IMR-90 (cell line): ENCODE data around the gene RAB39A. TPM values are rescaled to one million over a fixed set of nuclear protein-coding genes. Genes with fewer than 3 reads are reported as not detected.
"Not testable (repeated sequence)": the region's sequence is repeated elsewhere in the genome, so short reads cannot be mapped to it uniquely, and the experiment has no call there.

Source experiments
- ATAC-seq: fragments of 200-7000 bp; cut with Tn5 transposase; 2 replicates; pipeline ENCODE4 v1.9.1; 2020; ENCODE audit warnings: low read depth, mild to moderate bottlenecking, moderate library complexity
- BruUV-seq: library from RNA; stranded (reverse); fragments of 400-500 nt; replicated peaks from 2 replicates; lab custom pipeline; 2021; lab: Mats Ljungman, UMichigan
- CTCF ChIA-PET: fragments of 300-600 bp; formaldehyde crosslinking; extraction: SDS; loops from one replicate; lab custom pipeline; 2021; ENCODE audit warnings: antibody characterized with exemption; lab: Yijun Ruan, JAX
- POLR2A ChIA-PET: fragments of 300-600 bp; sonication (Branson Sonifier 250); formaldehyde crosslinking; loops from one replicate; lab custom pipeline; 2022; ENCODE audit warnings: antibody characterized with exemption; ENCODE audit not compliant: unreplicated experiment; lab: Charles Lee
- DNase-seq: peaks from one replicate; pipeline ENCODE4 v3.0.0; 2013
- H2AFZ ChIP-seq: replicated peaks from 2 replicates; pipeline ENCODE3; 2013; ENCODE audit warnings: low read length, mild to moderate bottlenecking; ENCODE audit not compliant: poor library complexity
- H2AK5ac ChIP-seq: 2 replicates; pipeline ENCODE4 v1.6.1; 2013; ENCODE audit warnings: low read depth, low read length, inconsistent platforms
- H2AK9ac ChIP-seq: replicated peaks from 2 replicates; pipeline ENCODE3; 2013; ENCODE audit warnings: mild to moderate bottlenecking, low read depth, low read length, moderate library complexity; ENCODE audit not compliant: poor library complexity
- H2BK120ac ChIP-seq: 2 replicates; pipeline ENCODE4 v1.6.1; 2013; ENCODE audit warnings: low read depth, low read length, inconsistent platforms
- H2BK15ac ChIP-seq: 3 replicates; pipeline ENCODE4 v1.6.1; 2013; ENCODE audit warnings: low read depth, low read length, inconsistent platforms
- H2BK20ac ChIP-seq: 2 replicates; pipeline ENCODE4 v1.6.1; 2013; ENCODE audit warnings: low read depth, mild to moderate bottlenecking, inconsistent platforms, low read length, moderate library complexity
- H2BK5ac ChIP-seq: 2 replicates; pipeline ENCODE4 v1.6.1; 2013; ENCODE audit warnings: mild to moderate bottlenecking, low read depth, low read length, inconsistent platforms; ENCODE audit not compliant: poor library complexity, severe bottlenecking
- H3K14ac ChIP-seq: replicated peaks from 2 replicates; pipeline ENCODE4 v1.6.1; 2013; ENCODE audit warnings: low read depth, low read length, inconsistent platforms
- H3K18ac ChIP-seq: 2 replicates; pipeline ENCODE4 v1.6.1; 2013; ENCODE audit warnings: low read depth, low read length, control low read depth
- H3K23ac ChIP-seq: 2 replicates; pipeline ENCODE4 v1.6.1; 2013; ENCODE audit warnings: low read depth, low read length, inconsistent platforms
- H3K27ac ChIP-seq: 2 replicates; pipeline ENCODE4 v1.5.1; 2013; ENCODE audit warnings: mild to moderate bottlenecking, control low read depth, low read length; ENCODE audit not compliant: insufficient read depth
- H3K27me3 ChIP-seq: 2 replicates; pipeline ENCODE4 v1.6.1; 2013; ENCODE audit warnings: low read length; ENCODE audit not compliant: control insufficient read depth, insufficient read depth
- H3K36me3 ChIP-seq: 2 replicates; pipeline ENCODE4 v1.6.1; 2013; ENCODE audit warnings: low read length, mixed read lengths; ENCODE audit not compliant: control insufficient read depth, insufficient read depth
- H3K4ac ChIP-seq: 2 replicates; pipeline ENCODE4 v1.6.1; 2013; ENCODE audit warnings: low read depth, low read length, inconsistent platforms
- H3K4me1 ChIP-seq: 2 replicates; pipeline ENCODE4 v1.6.1; 2013; ENCODE audit warnings: low read length, mixed read lengths; ENCODE audit not compliant: control insufficient read depth, insufficient read depth
- H3K4me2 ChIP-seq: 2 replicates; pipeline ENCODE4 v1.6.1; 2013; ENCODE audit warnings: low read depth, mild to moderate bottlenecking, control low read depth, low read length, moderate library complexity
- H3K4me3 ChIP-seq: 2 replicates; pipeline ENCODE4 v1.5.1; 2013; ENCODE audit warnings: low read depth, mild to moderate bottlenecking, control low read depth, low read length, moderate library complexity; ENCODE audit not compliant: insufficient read depth
- H3K56ac ChIP-seq: 2 replicates; pipeline ENCODE4 v1.6.1; 2013; ENCODE audit warnings: low read length, inconsistent platforms; ENCODE audit not compliant: insufficient read depth; ENCODE audit errors: extremely low read depth
- H3K79me1 ChIP-seq, 2 experiments: 2 replicates each; pipeline ENCODE4 v1.6.1; 2013; ENCODE audit warnings: low read length in 2 of 2, inconsistent platforms in 1 of 2, low read depth in 1 of 2
- H3K9ac ChIP-seq: 2 replicates; pipeline ENCODE4 v1.6.1; 2013; ENCODE audit warnings: low read depth, low read length, control low read depth
- H3K9me1 ChIP-seq: 2 replicates; pipeline ENCODE4 v1.6.1; 2013; ENCODE audit warnings: low read length, inconsistent platforms; ENCODE audit not compliant: insufficient read depth
- H3K9me3 ChIP-seq: 2 replicates; pipeline ENCODE4 v1.6.1; 2013; ENCODE audit warnings: low read length; ENCODE audit not compliant: control insufficient read depth, insufficient read depth
- H4K20me1 ChIP-seq: 2 replicates; pipeline ENCODE4 v1.6.1; 2013; ENCODE audit warnings: low read length, inconsistent platforms; ENCODE audit not compliant: insufficient read depth
- H4K5ac ChIP-seq: 2 replicates; pipeline ENCODE4 v1.6.1; 2013; ENCODE audit warnings: mild to moderate bottlenecking, low read depth, low read length, control low read depth
- H4K8ac ChIP-seq, 2 experiments: 2 replicates each; pipeline ENCODE4 v1.6.1; 2013; ENCODE audit warnings: low read depth in 2 of 2, low read length in 2 of 2, control low read depth in 1 of 2, inconsistent platforms in 1 of 2
- H4K91ac ChIP-seq: 2 replicates; pipeline ENCODE4 v1.6.1; 2013; ENCODE audit warnings: low read depth, low read length, inconsistent platforms; ENCODE audit not compliant: insufficient read depth
- MAFK ChIP-seq: IDR thresholded peaks from 2 replicates; pipeline ENCODE4 v1.6.1; 2012; ENCODE audit warnings: low read depth, low read length, improper control_type of control experiment
- RFX5 ChIP-seq: IDR thresholded peaks from 2 replicates; pipeline ENCODE4 v1.8.0; 2012; ENCODE audit warnings: low read depth, mild to moderate bottlenecking, low read length, moderate library complexity
- WGBS, 2 experiments: methylation state at CpG; one replicate each; pipeline versions ENCODE4 v1.1.5 to v1.1.7; 2013; ENCODE audit warnings: missing lambda C conversion rate in 2 of 2; ENCODE audit not compliant: insufficient read length in 1 of 2; ENCODE audit errors: extremely low coverage in 2 of 2; 5-methylcytosine and 5-hydroxymethylcytosine counted together
- dilution Hi-C: fragments of 300-500 bp; cut with HindIII; formaldehyde crosslinking; loops from one replicate; pipeline ENCODE4 v1.14.3; 2018; ENCODE audit warnings: low sequenced_read_pairs; ENCODE audit not compliant: unreplicated experiment
- in situ Hi-C: fragments of 300-500 bp; cut with MboI; formaldehyde crosslinking; loops from 3 replicates; pipeline ENCODE4 v1.14.3; 2019; ENCODE audit warnings: low sequenced_read_pairs, inconsistent platforms, mixed read lengths
- intact Hi-C: fragments of 100-400 bp; cut with micrococcal nuclease; formaldehyde crosslinking; loops from 2 replicates; pipeline ENCODE4 v1.10.0; 2022
- polyA plus RNA-seq, 3 experiments: library from polyadenylated mRNA; depleted of rRNA; stranded (reverse); fragments of >200 nt; gene quantifications; 2 replicates each; pipeline ENCODE4 v1.2.3, GENCODE V29; 2012; ENCODE audit warnings: low replicate concordance in 1 of 3
- total RNA-seq: library from RNA; depleted of rRNA; stranded (reverse); fragments of >200 nt; gene quantifications from 2 replicates; pipeline ENCODE4 v1.2.3, GENCODE V29; 2012

RAB39A gene
- total and polyA plus RNA-seq, 2 of the 4 experiments (the other 2 are of a cell fraction): not detected

GRCh38 chr11:107921997-107922396, 6.3 kb upstream of the RAB39A start:
- 0 out of 2 replicates have a peak, but pooled peaks cover 1% of the 10 kb centered on the region for H3K27me3 ChIP-seq
- ChIA-PET POLR2A (no interaction called here), CTCF (no interaction called here)
- no peak for DNase-seq
- H3K4me2 ChIP-seq: no peak overlapping the region
- H4K20me1 ChIP-seq: no peaks in the 10 kb centered on the region
- no peaks in the 10 kb centered on the region for H3K79me1 ChIP-seq
- no peak overlapping the region for H3K56ac ChIP-seq
- no peak overlapping the region for H3K4ac ChIP-seq
- H3K9ac ChIP-seq: no peak overlapping the region
- H3K18ac ChIP-seq: no peak overlapping the region
- in situ Hi-C loops: no loop called here
- no peak overlapping the region for H2AK5ac ChIP-seq
- BruUV-seq: no TSS peak
- H2AFZ ChIP-seq: no peak overlapping the region
- no peaks in the 10 kb centered on the region for H3K9me1 ChIP-seq
- no peak overlapping the region for H4K8ac ChIP-seq
- no peaks in the 10 kb centered on the region for H3K9me3 ChIP-seq
- H3K4me1 ChIP-seq: no peaks in the 10 kb centered on the region
- intact Hi-C loops: no loop called here
- no peak overlapping the region for H3K23ac ChIP-seq
- no peaks in the 10 kb centered on the region for H3K36me3 ChIP-seq
- dilution Hi-C loops: no loop called here
- TF ChIP-seq RFX5 (no peak), MAFK (peak; percentile 39)
- H2BK5ac ChIP-seq: no peak overlapping the region
- no peak overlapping the region for H3K14ac ChIP-seq
- WGBS, 2 experiments: no CpG with 5 or more reads among the region's 1 CpG
- H2AK9ac ChIP-seq: no peak overlapping the region
- H3K4me3 ChIP-seq: no peak overlapping the region
- H3K27ac ChIP-seq: no peak overlapping the region
- H4K91ac ChIP-seq: no peak overlapping the region
- H2BK20ac ChIP-seq: no peak overlapping the region
- no peak overlapping the region for H2BK120ac ChIP-seq
- H4K5ac ChIP-seq: no peak overlapping the region
- no peak overlapping the region for H2BK15ac ChIP-seq
- ATAC-seq: no peak

GRCh38 chr11:107923519-107923918, 4.7 kb upstream of the RAB39A start:
- H4K91ac ChIP-seq, H2AK9ac ChIP-seq, H2BK20ac ChIP-seq, H3K27ac ChIP-seq, H3K9me3 ChIP-seq, H3K14ac ChIP-seq, H3K36me3 ChIP-seq, ATAC-seq, H3K27me3 ChIP-seq, H2AK5ac ChIP-seq, H3K4me2 ChIP-seq, H3K4ac ChIP-seq, H2AFZ ChIP-seq, H3K56ac ChIP-seq, BruUV-seq, CTCF ChIA-PET, H4K5ac ChIP-seq, H3K9ac ChIP-seq, H2BK120ac ChIP-seq, H2BK5ac ChIP-seq, dilution Hi-C loops, H4K20me1 ChIP-seq, H3K4me1 ChIP-seq, in situ Hi-C loops, DNase-seq, intact Hi-C loops, H3K79me1 ChIP-seq, H3K18ac ChIP-seq, POLR2A ChIA-PET, H3K4me3 ChIP-seq, H3K9me1 ChIP-seq, H4K8ac ChIP-seq, H2BK15ac ChIP-seq, H3K23ac ChIP-seq: not testable (repeated sequence)
- no CpG with 5 or more reads among the region's 1 CpG for WGBS, 2 experiments
